DND-41 (cell line): Measurements from ENCODE around the gene PCDHGA1.

Source experiments
- ATAC-seq: fragments of 200-7000 bp; cut with Tn5 transposase; 3 replicates; pipeline ENCODE4 v1.9.1; 2021; ENCODE audit warnings: low read depth; ENCODE audit not compliant: insufficient read depth
- DNase-seq: peaks from one replicate; pipeline ENCODE4 v3.0.0-alpha.2; 2020
- H2AFZ ChIP-seq: 2 replicates; pipeline ENCODE4 v1.6.0; 2012; ENCODE audit warnings: low read depth, low read length
- H3K27ac ChIP-seq: 2 replicates; pipeline ENCODE4 v1.5.1; 2012; ENCODE audit warnings: low read length, inconsistent platforms
- H3K27me3 ChIP-seq: fragments of 200-600 bp; sonication (generic); 2 replicates; pipeline ENCODE4 v1.6.0; 2012; ENCODE audit warnings: low read length, mild to moderate bottlenecking, inconsistent platforms; ENCODE audit not compliant: insufficient read depth, poor library complexity
- H3K36me3 ChIP-seq: 2 replicates; pipeline ENCODE4 v1.5.1; 2012; ENCODE audit warnings: low read length, inconsistent platforms; ENCODE audit not compliant: insufficient read depth
- H3K4me1 ChIP-seq: 2 replicates; pipeline ENCODE4 v1.5.1; 2012; ENCODE audit warnings: mild to moderate bottlenecking, low read length; ENCODE audit not compliant: insufficient read depth
- H3K4me2 ChIP-seq: 2 replicates; pipeline ENCODE4 v1.6.0; 2012; ENCODE audit warnings: mild to moderate bottlenecking, moderate library complexity, low read length, inconsistent platforms; ENCODE audit not compliant: insufficient read depth
- H3K4me3 ChIP-seq, 2 experiments: fragments of 200-600 bp in 1 of 2; shearing (Covaris generic) in 1 of 2; 2 replicates each; pipeline ENCODE4 v1.5.1; 2012 to 2016; ENCODE audit warnings: inconsistent platforms in 2 of 2, low read length in 2 of 2, mild to moderate bottlenecking in 2 of 2, low read depth in 1 of 2, moderate library complexity in 1 of 2
- H3K79me2 ChIP-seq: 2 replicates; pipeline ENCODE4 v1.6.0; 2012; ENCODE audit warnings: low read length, inconsistent platforms; ENCODE audit not compliant: insufficient read depth
- H3K9ac ChIP-seq: 2 replicates; pipeline ENCODE4 v1.6.0; 2012; ENCODE audit warnings: low read depth, mild to moderate bottlenecking, inconsistent platforms, low read length, moderate library complexity
- H3K9me3 ChIP-seq: 2 replicates; pipeline ENCODE4 v1.5.1; 2012; ENCODE audit warnings: low read length, moderate library complexity, mild to moderate bottlenecking, inconsistent platforms; ENCODE audit not compliant: insufficient read depth, severe bottlenecking
- H4K20me1 ChIP-seq: 2 replicates; pipeline ENCODE4 v1.6.0; 2012; ENCODE audit warnings: low read length; ENCODE audit not compliant: insufficient read depth
- EZH2 ChIP-seq: IDR thresholded peaks from 3 replicates; pipeline ENCODE4 v1.6.1; 2012; ENCODE audit warnings: borderline replicate concordance, low read depth, mild to moderate bottlenecking, moderate library complexity, low read length, inconsistent platforms; ENCODE audit not compliant: severe bottlenecking
- TF ChIP-seq, protein P1 (sequence below): IDR thresholded peaks from 2 replicates; pipeline ENCODE4 v1.5.1; 2012; ENCODE audit warnings: borderline replicate concordance, low read length, moderate library complexity, mild to moderate bottlenecking; ENCODE audit not compliant: poor library complexity, severe bottlenecking; ENCODE audit errors: extremely low read depth

The PCDHGA1 gene

GRCh38 chr5:141354900-141355469 is 24.7 kb downstream of the PCDHGA1 start, which contains the start of gene PCDHGA4:
Gene PCDHGA4 (plus strand): TSS chr5:141355021. CDS start chr5:141355108, 87 bp downstream.
- Histone ChIP-seq H3K4me2 (no peak within 1 kb of the TSS), H2AFZ (no peak within 1 kb of the TSS), H3K27ac (no peak within 1 kb of the TSS), H4K20me1 (no peaks in the 10 kb centered on the region), H3K4me3 (no peak within 1 kb of the TSS), H3K27me3 (no peaks in the 10 kb centered on the region), H3K9ac (no peak within 1 kb of the TSS), H3K79me2 (no peaks in the 10 kb centered on the region), H3K36me3 (no peaks in the 10 kb centered on the region), H3K9me3 (no peaks in the 10 kb centered on the region), H3K4me1 (peaks cover 2% of the 10 kb centered on the region; the same call in 1 of the 2 replicates)
- DNase-seq (no peak), ATAC-seq (no peak)
- TF ChIP-seq, protein P1, sequence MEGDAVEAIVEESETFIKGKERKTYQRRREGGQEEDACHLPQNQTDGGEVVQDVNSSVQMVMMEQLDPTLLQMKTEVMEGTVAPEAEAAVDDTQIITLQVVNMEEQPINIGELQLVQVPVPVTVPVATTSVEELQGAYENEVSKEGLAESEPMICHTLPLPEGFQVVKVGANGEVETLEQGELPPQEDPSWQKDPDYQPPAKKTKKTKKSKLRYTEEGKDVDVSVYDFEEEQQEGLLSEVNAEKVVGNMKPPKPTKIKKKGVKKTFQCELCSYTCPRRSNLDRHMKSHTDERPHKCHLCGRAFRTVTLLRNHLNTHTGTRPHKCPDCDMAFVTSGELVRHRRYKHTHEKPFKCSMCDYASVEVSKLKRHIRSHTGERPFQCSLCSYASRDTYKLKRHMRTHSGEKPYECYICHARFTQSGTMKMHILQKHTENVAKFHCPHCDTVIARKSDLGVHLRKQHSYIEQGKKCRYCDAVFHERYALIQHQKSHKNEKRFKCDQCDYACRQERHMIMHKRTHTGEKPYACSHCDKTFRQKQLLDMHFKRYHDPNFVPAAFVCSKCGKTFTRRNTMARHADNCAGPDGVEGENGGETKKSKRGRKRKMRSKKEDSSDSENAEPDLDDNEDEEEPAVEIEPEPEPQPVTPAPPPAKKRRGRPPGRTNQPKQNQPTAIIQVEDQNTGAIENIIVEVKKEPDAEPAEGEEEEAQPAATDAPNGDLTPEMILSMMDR = peak; percentile 63
- no peak for TF ChIP-seq EZH2

DNA sequence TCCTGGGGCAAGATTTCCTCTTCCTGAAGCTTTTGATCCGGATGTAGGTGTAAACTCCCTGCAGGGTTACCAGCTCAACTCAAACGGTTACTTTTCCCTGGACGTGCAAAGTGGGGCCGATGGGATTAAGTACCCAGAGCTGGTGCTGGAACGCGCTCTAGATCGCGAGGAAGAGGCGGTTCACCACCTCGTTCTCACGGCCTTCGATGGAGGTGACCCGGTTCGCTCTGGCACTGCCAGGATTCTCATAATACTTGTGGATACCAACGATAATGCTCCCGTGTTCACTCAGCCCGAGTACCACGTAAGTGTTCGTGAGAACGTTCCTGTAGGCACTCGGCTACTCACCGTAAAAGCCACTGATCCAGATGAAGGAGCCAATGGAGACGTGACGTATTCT is 25.3 kb downstream of the PCDHGA1 start:
- H3K9me3 ChIP-seq = no peaks in the 10 kb centered on the region
- no peak overlapping the region for H3K4me3 ChIP-seq
- TF ChIP-seq, protein P1 = no peak
- no peak for TF ChIP-seq EZH2
- H3K27me3 ChIP-seq = no peaks in the 10 kb centered on the region
- no peak overlapping the region for H3K27ac ChIP-seq
- no peak for ATAC-seq
- no peak for DNase-seq
- H3K9ac ChIP-seq = no peak overlapping the region
- no peak overlapping the region for H3K4me2 ChIP-seq
- H3K36me3 ChIP-seq = no peaks in the 10 kb centered on the region
- no peaks in the 10 kb centered on the region for H4K20me1 ChIP-seq
- peaks cover 3% of the 10 kb centered on the region; the same call in 1 of the 2 replicates for H3K4me1 ChIP-seq
- no peaks in the 10 kb centered on the region for H3K79me2 ChIP-seq
- H2AFZ ChIP-seq = no peak overlapping the region

DNA sequence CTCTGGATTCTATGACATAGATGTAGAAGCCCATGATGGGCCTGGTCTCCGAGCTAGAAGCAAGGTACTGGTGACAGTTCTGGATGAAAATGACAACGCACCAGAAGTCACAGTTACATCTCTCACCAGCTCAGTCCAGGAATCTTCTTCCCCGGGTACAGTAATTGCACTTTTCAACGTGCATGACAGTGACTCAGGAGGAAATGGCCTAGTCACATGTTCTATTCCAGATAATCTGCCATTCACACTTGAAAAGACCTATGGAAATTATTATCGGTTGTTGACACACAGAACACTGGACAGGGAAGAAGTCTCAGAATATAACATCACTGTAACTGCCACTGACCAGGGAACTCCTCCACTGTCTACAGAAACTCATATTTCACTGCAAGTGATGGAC is 25.8 kb downstream of the PCDHGA1 start:
- Histone ChIP-seq H3K9me3 (no peaks in the 10 kb centered on the region), H3K4me3 (no peak overlapping the region), H4K20me1 (no peaks in the 10 kb centered on the region), H3K79me2 (no peaks in the 10 kb centered on the region), H3K4me2 (no peak overlapping the region), H2AFZ (no peak overlapping the region), H3K9ac (no peak overlapping the region), H3K4me1 (peaks cover 3% of the 10 kb centered on the region; the same call in 1 of the 2 replicates), H3K36me3 (no peaks in the 10 kb centered on the region), H3K27ac (no peak overlapping the region), H3K27me3 (no peaks in the 10 kb centered on the region)
- TF ChIP-seq, protein P1 = no peak
- no peak for TF ChIP-seq EZH2
- DNase-seq (no peak), ATAC-seq (no peak)

- Histone ChIP-seq H3K27ac (no peak overlapping the region), H3K4me2 (no peak overlapping the region), H3K4me3 (no peak overlapping the region), H3K79me2 (no peaks in the 10 kb centered on the region), H3K4me1 (peaks cover 3% of the 10 kb centered on the region; the same call in 1 of the 2 replicates), H3K36me3 (no peaks in the 10 kb centered on the region), H3K9ac (no peak overlapping the region), H3K9me3 (no peaks in the 10 kb centered on the region), H4K20me1 (no peaks in the 10 kb centered on the region), H3K27me3 (no peaks in the 10 kb centered on the region), H2AFZ (no peak overlapping the region)
- ATAC-seq = no peak
- TF ChIP-seq, protein P1 = no peak
- TF ChIP-seq EZH2 = no peak
- no peak for DNase-seq
These were observed 26.6 kb downstream of the PCDHGA1 start for GRCh38 chr5:141356950-141357349.
